RWPE2 (cell line): ENCODE measurements around the gene CYP4Z1.
"Not testable (repeated sequence)": the region's sequence is repeated elsewhere in the genome, so short reads cannot be mapped to it uniquely, and the experiment has no call there.

Experiments
- ATAC-seq: fragments of 200-7000 bp; cut with Tn5 transposase; 3 replicates; pipeline ENCODE4 v1.9.1; 2021; ENCODE audit warnings: low read depth
- DNase-seq: peaks from one replicate; pipeline ENCODE4 v3.0.0-alpha.2; 2020; ENCODE audit warnings: low spot score
- H3K27ac ChIP-seq: fragments of 450-650 bp; 2 replicates; pipeline ENCODE4 v1.5.1; 2017; ENCODE audit warnings: mild to moderate bottlenecking; ENCODE audit not compliant: poor library complexity, severe bottlenecking
- H3K27me3 ChIP-seq: fragments of 250-450 bp; sonication (Bioruptor Pico); 2 replicates; pipeline ENCODE4 v1.5.1; 2021; ENCODE audit warnings: mild to moderate bottlenecking, moderate library complexity; ENCODE audit not compliant: insufficient read depth, poor library complexity, severe bottlenecking
- H3K36me3 ChIP-seq: fragments of 250-450 bp; sonication (Bioruptor Pico); 2 replicates; pipeline ENCODE4 v1.5.1; 2020; ENCODE audit warnings: low read depth, mild to moderate bottlenecking, moderate library complexity
- H3K4me1 ChIP-seq: fragments of 250-450 bp; sonication (Bioruptor Pico); 2 replicates; pipeline ENCODE4 v1.5.1; 2021; ENCODE audit warnings: mild to moderate bottlenecking, moderate library complexity; ENCODE audit not compliant: insufficient read depth, poor library complexity, severe bottlenecking
- H3K4me3 ChIP-seq: fragments of 250-450 bp; sonication (Bioruptor Pico); 2 replicates; pipeline ENCODE4 v1.5.1; 2021; ENCODE audit warnings: mild to moderate bottlenecking, moderate library complexity; ENCODE audit not compliant: severe bottlenecking
- H3K9me3 ChIP-seq: fragments of 250-450 bp; sonication (Bioruptor Pico); 2 replicates; pipeline ENCODE4 v1.5.1; 2021; ENCODE audit warnings: mild to moderate bottlenecking, moderate library complexity; ENCODE audit not compliant: severe bottlenecking
- TF ChIP-seq, protein P1 (sequence below): fragments of 450-650 bp; IDR thresholded peaks from one replicate; pipeline ENCODE4 v1.5.1; 2017; ENCODE audit warnings: mild to moderate bottlenecking, moderate library complexity; ENCODE audit not compliant: poor library complexity, severe bottlenecking

The CYP4Z1 gene

DNA sequence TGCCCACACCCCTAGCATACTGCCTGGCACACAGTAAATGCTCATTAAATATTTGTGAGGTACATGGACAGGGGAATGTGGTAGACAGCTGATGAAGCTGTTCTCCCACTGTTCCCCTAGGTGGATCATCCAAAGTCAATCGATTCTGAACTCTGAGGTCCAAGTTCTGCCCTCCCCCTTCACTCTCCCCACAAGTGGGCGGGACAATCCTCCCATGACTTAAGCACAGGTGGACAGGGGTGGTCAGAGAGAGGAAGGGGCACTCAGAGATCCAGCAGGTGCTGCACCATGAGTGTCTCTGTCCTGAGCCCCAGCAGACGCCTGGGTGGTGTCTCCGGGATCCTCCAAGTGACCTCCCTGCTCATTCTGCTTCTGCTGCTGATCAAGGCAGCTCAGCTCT is 70.2 kb downstream of the CYP4Z1 start, which contains the start of gene CYP4A22:
CYP4A22 (plus strand) TSS at position 244 of the 400 bp plus-strand sequence; CDS start at position 289, 45 bp downstream.
- ATAC-seq (no peak), DNase-seq (no peak)
- Histone ChIP-seq H3K4me1 (no peaks in the 10 kb centered on the region), H3K27me3 (no peaks in the 10 kb centered on the region), H3K4me3 (no peak within 1 kb of the TSS), H3K36me3 (no peaks in the 10 kb centered on the region), H3K27ac (no peak within 1 kb of the TSS), H3K9me3 (no peaks in the 10 kb centered on the region)
- TF ChIP-seq, protein P1, sequence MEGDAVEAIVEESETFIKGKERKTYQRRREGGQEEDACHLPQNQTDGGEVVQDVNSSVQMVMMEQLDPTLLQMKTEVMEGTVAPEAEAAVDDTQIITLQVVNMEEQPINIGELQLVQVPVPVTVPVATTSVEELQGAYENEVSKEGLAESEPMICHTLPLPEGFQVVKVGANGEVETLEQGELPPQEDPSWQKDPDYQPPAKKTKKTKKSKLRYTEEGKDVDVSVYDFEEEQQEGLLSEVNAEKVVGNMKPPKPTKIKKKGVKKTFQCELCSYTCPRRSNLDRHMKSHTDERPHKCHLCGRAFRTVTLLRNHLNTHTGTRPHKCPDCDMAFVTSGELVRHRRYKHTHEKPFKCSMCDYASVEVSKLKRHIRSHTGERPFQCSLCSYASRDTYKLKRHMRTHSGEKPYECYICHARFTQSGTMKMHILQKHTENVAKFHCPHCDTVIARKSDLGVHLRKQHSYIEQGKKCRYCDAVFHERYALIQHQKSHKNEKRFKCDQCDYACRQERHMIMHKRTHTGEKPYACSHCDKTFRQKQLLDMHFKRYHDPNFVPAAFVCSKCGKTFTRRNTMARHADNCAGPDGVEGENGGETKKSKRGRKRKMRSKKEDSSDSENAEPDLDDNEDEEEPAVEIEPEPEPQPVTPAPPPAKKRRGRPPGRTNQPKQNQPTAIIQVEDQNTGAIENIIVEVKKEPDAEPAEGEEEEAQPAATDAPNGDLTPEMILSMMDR: no peak

DNA sequence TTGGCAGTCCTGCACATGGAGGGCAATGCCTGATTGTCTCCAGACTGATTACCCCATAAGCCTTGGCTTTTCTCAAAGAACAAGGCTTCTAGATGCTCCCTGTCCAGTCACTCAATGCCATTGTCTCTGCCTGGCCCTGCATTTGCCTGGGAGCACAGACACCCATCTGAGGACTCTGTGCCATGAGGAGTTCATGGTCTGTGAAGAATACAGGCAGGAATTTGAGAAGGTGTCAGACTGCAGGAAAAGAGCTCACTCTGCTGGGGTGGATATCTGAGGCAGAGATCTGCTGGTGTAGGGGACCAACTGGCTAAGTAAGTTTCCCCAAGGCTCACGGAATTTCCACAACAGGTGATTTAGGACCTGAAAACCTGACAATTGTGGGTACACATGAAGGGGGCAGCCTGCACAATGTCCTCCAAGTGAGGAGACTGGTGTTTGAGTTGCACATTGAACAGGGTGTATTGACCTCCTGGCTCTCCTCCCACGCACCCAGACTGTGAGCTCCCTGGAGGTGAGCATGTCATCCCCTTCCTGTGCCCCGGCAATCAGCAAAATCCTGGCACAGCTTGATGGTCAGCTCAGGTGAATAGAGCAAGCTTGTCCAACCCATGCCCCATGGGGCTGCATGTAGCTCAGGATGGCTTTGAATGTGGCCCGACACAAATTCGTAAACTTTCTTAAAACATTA is 71.0 kb downstream of the CYP4Z1 start:
- TF ChIP-seq, protein P1: no peak
- H3K27ac ChIP-seq: no peak overlapping the region
- no peak for ATAC-seq

DNA sequence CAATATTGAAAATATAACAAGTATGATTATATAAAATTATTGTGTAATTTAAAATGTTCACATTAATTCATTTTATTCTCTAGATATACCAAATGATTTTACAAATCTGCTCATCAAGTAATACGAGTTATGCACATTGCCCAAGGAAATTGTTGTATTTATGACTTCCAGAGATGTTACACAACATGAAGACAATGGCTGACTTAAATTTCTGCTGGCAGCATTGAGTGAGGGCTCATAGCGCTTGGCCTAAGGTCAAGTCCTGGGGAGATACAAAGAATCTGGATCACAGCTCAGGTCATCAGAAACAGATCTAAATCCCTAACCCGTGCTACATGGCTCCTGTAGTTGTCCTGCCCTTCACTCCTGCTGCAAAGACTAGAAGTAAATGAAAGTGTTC is 73.3 kb downstream of the CYP4Z1 start:
- not testable (repeated sequence) for H3K4me3 ChIP-seq, H3K27ac ChIP-seq, ATAC-seq, H3K27me3 ChIP-seq, DNase-seq, H3K4me1 ChIP-seq, H3K36me3 ChIP-seq, H3K9me3 ChIP-seq

More for the DNA sequence above, 71.0 kb downstream of the CYP4Z1 start:
- H3K4me1 ChIP-seq: no peaks in the 10 kb centered on the region
- H3K4me3 ChIP-seq: no peak overlapping the region
- no peaks in the 10 kb centered on the region for H3K9me3 ChIP-seq
- H3K36me3 ChIP-seq: no peaks in the 10 kb centered on the region
- H3K27me3 ChIP-seq: no peaks in the 10 kb centered on the region
- DNase-seq: no peak

DNA sequence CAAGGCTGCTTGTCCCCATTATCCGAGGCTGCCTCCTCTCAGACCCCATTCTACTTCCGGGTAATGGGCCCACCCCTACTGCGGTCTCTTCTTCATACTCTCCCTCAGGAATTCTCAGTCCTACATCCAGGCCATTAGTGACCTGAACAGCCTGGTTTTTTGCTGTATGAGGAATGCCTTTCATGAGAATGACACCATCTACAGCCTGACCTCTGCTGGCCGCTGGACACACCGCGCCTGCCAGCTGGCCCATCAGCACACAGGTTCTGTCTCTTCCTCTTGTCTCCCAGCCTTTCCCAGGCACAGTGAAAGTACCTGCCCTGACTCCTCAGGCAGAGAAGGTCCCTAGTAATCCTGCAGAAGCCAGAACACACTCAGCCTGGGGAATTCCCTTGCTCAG is 76.6 kb downstream of the CYP4Z1 start:
- H3K36me3 ChIP-seq, H3K4me1 ChIP-seq, H3K4me3 ChIP-seq, DNase-seq, H3K27me3 ChIP-seq, H3K9me3 ChIP-seq, H3K27ac ChIP-seq: not testable (repeated sequence)
- peak; percentile 21; the same call in 1 of the 3 replicates for ATAC-seq

DNA sequence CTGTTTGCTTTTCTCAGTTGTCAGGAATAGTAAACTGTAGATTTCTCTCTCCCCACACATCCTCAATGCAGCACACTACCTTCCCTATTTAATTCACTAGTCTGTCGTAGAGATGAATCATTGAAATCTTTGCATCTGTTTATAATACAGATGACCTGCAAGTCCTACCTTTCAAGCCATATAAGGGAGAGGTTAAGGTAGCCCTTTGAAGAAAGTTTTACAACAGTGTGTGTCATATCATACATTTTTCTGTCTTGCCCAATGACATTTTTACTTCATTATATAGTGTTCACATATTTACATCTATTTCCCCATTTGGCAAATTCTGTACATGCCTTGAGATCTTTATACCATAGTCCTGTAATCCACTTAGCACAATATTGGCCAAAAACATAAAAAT is 79.5 kb downstream of the CYP4Z1 start:
- not testable (repeated sequence) for H3K27me3 ChIP-seq, H3K27ac ChIP-seq, H3K36me3 ChIP-seq, H3K4me3 ChIP-seq, H3K9me3 ChIP-seq, H3K4me1 ChIP-seq, DNase-seq
- ATAC-seq: peak; percentile 60

DNA sequence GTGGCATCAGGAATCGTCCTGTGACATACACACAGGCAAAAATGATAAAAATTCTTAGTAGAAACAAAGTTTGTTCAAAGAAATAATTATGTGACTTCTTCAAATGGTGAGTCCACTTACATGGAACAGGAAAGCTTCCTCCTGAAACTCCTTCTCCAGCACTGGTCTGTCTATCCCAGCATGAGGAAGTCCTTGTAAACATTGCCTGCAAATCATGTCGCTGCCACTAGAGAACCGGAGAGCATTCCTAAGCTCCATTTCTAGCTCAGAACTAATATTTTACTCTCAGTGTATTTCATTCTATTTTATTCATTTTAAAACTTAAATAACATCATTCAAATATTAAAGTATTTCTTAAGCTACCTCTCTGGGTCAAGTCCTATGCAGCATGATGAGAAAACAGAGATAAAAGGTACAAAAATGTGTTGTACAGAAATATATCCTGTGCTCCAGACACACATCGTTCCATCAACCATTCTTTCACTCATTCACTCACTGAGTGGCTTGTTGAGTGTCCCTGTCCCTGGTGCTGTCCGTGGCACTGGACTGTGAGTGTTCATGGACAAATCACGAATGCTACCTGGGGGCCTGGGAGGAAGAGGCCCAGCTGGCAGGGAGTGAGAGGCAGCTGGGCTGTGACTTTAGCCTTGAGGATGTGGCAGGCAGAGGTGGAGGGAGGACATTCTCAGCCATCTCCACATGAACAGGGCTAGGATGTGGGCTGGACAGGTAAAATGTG is 80.2 kb downstream of the CYP4Z1 start:
- Histone ChIP-seq H3K27ac (no peak overlapping the region), H3K4me1 (no peaks in the 10 kb centered on the region), H3K27me3 (no peaks in the 10 kb centered on the region), H3K36me3 (no peaks in the 10 kb centered on the region), H3K4me3 (no peak overlapping the region), H3K9me3 (no peaks in the 10 kb centered on the region)
- DNase-seq (no peak), ATAC-seq (no peak)
- TF ChIP-seq, protein P1: no peak

DNA sequence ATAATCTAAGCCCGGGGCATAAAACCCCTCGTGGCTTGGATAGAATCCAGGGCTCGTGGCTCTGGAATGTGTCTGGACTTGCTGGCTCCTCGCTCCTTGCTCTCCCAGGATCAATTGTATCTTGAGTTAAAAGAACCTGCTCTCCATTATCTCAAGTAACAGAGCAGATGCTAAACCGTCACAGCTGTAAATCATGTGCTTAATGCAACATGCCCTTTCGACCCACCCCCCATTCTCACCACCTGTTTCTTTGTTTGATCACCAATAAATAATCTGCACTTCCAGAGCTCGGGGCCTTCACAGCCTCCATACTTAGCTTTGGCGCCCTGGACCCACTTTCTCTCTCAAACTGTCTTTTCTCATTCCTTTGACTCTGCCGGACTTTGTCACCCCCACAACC is 82.1 kb downstream of the CYP4Z1 start:
- H3K36me3 ChIP-seq, ATAC-seq, H3K27ac ChIP-seq, H3K27me3 ChIP-seq, H3K4me1 ChIP-seq, DNase-seq, H3K9me3 ChIP-seq, H3K4me3 ChIP-seq: not testable (repeated sequence)

DNA sequence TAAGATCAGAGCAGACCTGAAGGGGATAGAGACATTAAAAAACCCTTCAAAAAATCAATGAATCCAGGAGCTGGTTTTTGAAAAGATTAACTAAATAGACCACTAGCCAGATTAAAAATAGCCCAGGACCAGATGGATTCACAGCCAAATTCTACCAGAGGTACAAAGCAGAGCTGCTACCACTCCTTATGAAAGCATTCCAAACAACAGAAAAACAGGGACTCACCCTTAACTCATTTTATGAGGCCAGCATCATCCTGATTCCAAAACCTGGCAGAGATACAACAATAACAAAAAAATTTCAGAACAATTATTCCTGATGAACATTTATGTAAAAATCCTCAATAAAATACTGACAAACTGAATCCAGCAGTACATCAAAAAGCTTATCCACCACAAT is 89.4 kb downstream of the CYP4Z1 start:
- not testable (repeated sequence) for H3K4me3 ChIP-seq, H3K9me3 ChIP-seq, H3K4me1 ChIP-seq, ATAC-seq, H3K27me3 ChIP-seq, DNase-seq, H3K36me3 ChIP-seq, H3K27ac ChIP-seq

DNA sequence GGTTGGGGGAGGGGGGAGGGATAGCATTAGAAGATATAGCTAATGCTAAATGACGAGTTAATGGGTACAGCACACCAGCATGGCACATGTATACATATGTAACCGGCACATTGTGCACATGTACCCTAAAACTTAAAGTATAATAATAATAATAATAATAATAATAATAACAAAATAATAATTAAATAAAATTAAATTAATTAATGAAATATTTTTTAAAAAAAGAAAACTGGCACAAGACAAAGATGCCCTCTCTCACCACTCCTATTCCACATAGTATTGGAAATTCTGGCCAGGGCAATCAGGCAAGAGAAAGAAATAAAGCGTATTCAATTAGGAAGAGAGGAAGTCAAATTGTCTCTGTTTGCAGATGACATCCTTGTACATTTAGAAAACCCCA is 90.9 kb downstream of the CYP4Z1 start:
- not testable (repeated sequence) for DNase-seq, H3K36me3 ChIP-seq, H3K4me1 ChIP-seq, H3K27ac ChIP-seq, H3K9me3 ChIP-seq, ATAC-seq, H3K27me3 ChIP-seq, H3K4me3 ChIP-seq
